ENCODE measurements around the gene EPB41.
A peak's percentile ranks its signal among the peaks of the same experiment; 100 is the strongest.
"Not testable (repeated sequence)": the region's sequence is repeated elsewhere in the genome, so short reads cannot be mapped to it uniquely, and the experiment has no call there.

EPB41 gene

GRCh38 chr1:28928314-28928941, 14.1 kb downstream of the EPB41 start:
- no peak for DNase-seq

- DNase-seq, result no peak
Observed at GRCh38 chr1:28933277-28933676, 18.9 kb downstream of the EPB41 start.

- no peak for DNase-seq
Observed at GRCh38 chr1:28933918-28934317, 19.5 kb downstream of the EPB41 start.

GRCh38 chr1:28934676-28935075, 20.3 kb downstream of the EPB41 start:
- DNase-seq, result no peak

GRCh38 chr1:28935293-28935692, 20.9 kb downstream of the EPB41 start:
- DNase-seq, result no peak

- no peak for DNase-seq
Observed at GRCh38 chr1:28936094-28936493, 21.7 kb downstream of the EPB41 start.

GRCh38 chr1:28936528-28936927, 22.2 kb downstream of the EPB41 start:
- no peak for DNase-seq

GRCh38 chr1:28943581-28943980, 29.2 kb downstream of the EPB41 start:
- not testable (repeated sequence) for DNase-seq

- no peak for DNase-seq
Observed at GRCh38 chr1:28950006-28950405, 35.6 kb downstream of the EPB41 start.

- DNase-seq, result no peak
Observed at GRCh38 chr1:28950449-28950848, 36.1 kb downstream of the EPB41 start.

- no peak for DNase-seq
Observed at GRCh38 chr1:28954126-28954726, 39.9 kb downstream of the EPB41 start.

- no peak for DNase-seq
Observed at GRCh38 chr1:28956038-28956464, 41.7 kb downstream of the EPB41 start.

GRCh38 chr1:28962114-28962831, 47.9 kb downstream of the EPB41 start:
- peak; percentile 88 for DNase-seq

- DNase-seq, result no peak
Observed at GRCh38 chr1:28965271-28965870, 51.0 kb downstream of the EPB41 start.

- no peak for DNase-seq
Observed at GRCh38 chr1:28966617-28967016, 52.2 kb downstream of the EPB41 start.

- peak; percentile 32 for DNase-seq
Observed at GRCh38 chr1:28971980-28972771, 57.8 kb downstream of the EPB41 start.

- peak; percentile 18 for DNase-seq
Observed at GRCh38 chr1:28973596-28974421, 59.4 kb downstream of the EPB41 start.

- no peak for DNase-seq
Observed at GRCh38 chr1:28974432-28974831, 60.1 kb downstream of the EPB41 start.

- DNase-seq, result no peak
Observed at GRCh38 chr1:28976248-28976647, 61.9 kb downstream of the EPB41 start.

GRCh38 chr1:28981210-28981609, 66.8 kb downstream of the EPB41 start:
- DNase-seq, result no peak

- DNase-seq, result no peak
Observed at GRCh38 chr1:28982198-28982597, 67.8 kb downstream of the EPB41 start.

GRCh38 chr1:28983091-28983490, 68.7 kb downstream of the EPB41 start:
- no peak for DNase-seq
